H1 (cell line): ENCODE results near the gene PNLIPRP1. TPM values are rescaled to one million over a fixed set of nuclear protein-coding genes. Genes with fewer than 3 reads are reported as not detected.

Source experiments
- CTCF ChIA-PET: fragments of 300-600 bp; sonication (Branson Sonifier 250); formaldehyde crosslinking; loops from one replicate; lab custom pipeline; 2021; ENCODE audit not compliant: partially characterized antibody; lab: Charles Lee
- POLR2A ChIA-PET: fragments of 300-600 bp; sonication (Branson Sonifier 250); formaldehyde crosslinking; loops from one replicate; lab custom pipeline; 2021; ENCODE audit warnings: inconsistent platforms; ENCODE audit not compliant: partially characterized antibody; lab: Charles Lee
- DNase-seq, 2 experiments: peaks; one replicate each; pipeline versions ENCODE4 v3.0.0 to v3.0.0-alpha.2; 2010 to 2022; ENCODE audit warnings: low spot score in 2 of 2, low read depth in 1 of 2, mixed read lengths in 1 of 2
- FAIRE-seq: peaks from 2 replicates; lab custom pipeline; 2011; peaks lifted over from hg19 to GRCh38; lab: Jason Lieb, UNC
- H2AFZ ChIP-seq: 2 replicates; pipeline ENCODE4 v1.8.1; 2012; ENCODE audit warnings: low read length, inconsistent platforms
- H2AK5ac ChIP-seq: 2 replicates; pipeline ENCODE4 v1.6.1; 2013; ENCODE audit warnings: low read depth, low read length
- H2BK120ac ChIP-seq: replicated peaks from 2 replicates; pipeline ENCODE3; 2013; ENCODE audit warnings: low read depth, low read length, inconsistent platforms
- H2BK12ac ChIP-seq: 2 replicates; pipeline ENCODE4 v1.6.1; 2013; ENCODE audit warnings: low read depth, low read length
- H2BK15ac ChIP-seq: 2 replicates; pipeline ENCODE4 v1.6.1; 2013; ENCODE audit warnings: low read length
- H2BK20ac ChIP-seq: 2 replicates; pipeline ENCODE4 v1.6.1; 2013; ENCODE audit warnings: low read length
- H2BK5ac ChIP-seq: 2 replicates; pipeline ENCODE4 v1.6.1; 2013; ENCODE audit warnings: low read depth, low read length
- H3K14ac ChIP-seq: 2 replicates; pipeline ENCODE4 v1.6.1; 2013; ENCODE audit warnings: inconsistent platforms; ENCODE audit not compliant: insufficient read length
- H3K18ac ChIP-seq: 2 replicates; pipeline ENCODE4 v1.6.1; 2013; ENCODE audit warnings: low read length; ENCODE audit errors: extremely low read depth
- H3K23ac ChIP-seq: 2 replicates; pipeline ENCODE4 v1.6.1; 2013; ENCODE audit warnings: inconsistent platforms; ENCODE audit not compliant: insufficient read length
- H3K23me2 ChIP-seq: 2 replicates; pipeline ENCODE4 v1.6.1; 2013; ENCODE audit warnings: low read depth, low read length
- H3K27ac ChIP-seq: 2 replicates; pipeline ENCODE4 v1.6.1; 2011; ENCODE audit warnings: low read depth, low read length, inconsistent platforms
- H3K27me3 ChIP-seq, 4 experiments: replicated peaks in 1 of 4; 1 replicate in 1 of 4; 2 replicates in 3 of 4; pipeline versions ENCODE4 v1.6.1 to v1.8.1; 2011 to 2013; ENCODE audit warnings: low read length in 3 of 4, mild to moderate bottlenecking in 3 of 4, inconsistent platforms in 2 of 4, mixed read lengths in 2 of 4, moderate library complexity in 1 of 4; ENCODE audit not compliant: control insufficient read depth in 3 of 4, insufficient read depth in 3 of 4; ENCODE audit errors: extremely low read depth in 1 of 4
- H3K36me3 ChIP-seq, 4 experiments: 2 replicates each; pipeline versions ENCODE4 v1.6.1 to v1.8.1; 2011 to 2013; ENCODE audit warnings: mild to moderate bottlenecking in 4 of 4, low read length in 3 of 4, moderate library complexity in 2 of 4, control low read depth in 1 of 4, inconsistent platforms in 1 of 4; ENCODE audit not compliant: insufficient read depth in 4 of 4, control insufficient read depth in 2 of 4
- H3K4ac ChIP-seq: replicated peaks from 2 replicates; pipeline ENCODE3; 2013; ENCODE audit warnings: low read length, low read depth, mixed read lengths, inconsistent platforms; ENCODE audit not compliant: insufficient read length
- H3K4me1 ChIP-seq, 4 experiments: replicated peaks in 1 of 4; 1 replicate in 1 of 4; 2 replicates in 3 of 4; pipeline versions ENCODE4 v1.6.1 to v1.8.1; 2011 to 2013; ENCODE audit warnings: low read length in 3 of 4, inconsistent platforms in 2 of 4, mixed read lengths in 1 of 4; ENCODE audit not compliant: insufficient read depth in 4 of 4, control insufficient read depth in 3 of 4
- H3K4me2 ChIP-seq, 2 experiments: 2 replicates each; pipeline versions ENCODE4 v1.6.1 to v1.8.1; 2011 to 2013; ENCODE audit warnings: low read depth in 2 of 2, low read length in 2 of 2, control low read depth in 1 of 2, inconsistent platforms in 1 of 2, mild to moderate bottlenecking in 1 of 2; ENCODE audit not compliant: insufficient read depth in 1 of 2
- H3K4me3 ChIP-seq, 4 experiments: fragments of 200-600, 300-600 bp in 1 of 4; sonication (generic), shearing (Covaris generic), sonication (Bioruptor Twin) in 1 of 4; 2 replicates each; pipeline versions ENCODE4 v1.5.1 to v1.8.1; 2011 to 2016; ENCODE audit warnings: low read length in 4 of 4, low read depth in 3 of 4, control low read depth in 2 of 4, inconsistent platforms in 2 of 4, mild to moderate bottlenecking in 2 of 4, mixed read lengths in 1 of 4, moderate library complexity in 1 of 4; ENCODE audit not compliant: insufficient read depth in 2 of 4; ENCODE audit errors: extremely low read depth in 1 of 4
- H3K56ac ChIP-seq: replicated peaks from 2 replicates; pipeline ENCODE3; 2013; ENCODE audit warnings: low read depth, mild to moderate bottlenecking, mixed read lengths, low read length, inconsistent platforms; ENCODE audit not compliant: insufficient read length
- H3K79me1 ChIP-seq: 2 replicates; pipeline ENCODE4 v1.6.1; 2013; ENCODE audit warnings: low read depth, low read length, control low read depth
- H3K79me2 ChIP-seq, 2 experiments: 2 replicates each; pipeline versions ENCODE4 v1.6.1 to v1.8.1; 2012 to 2013; ENCODE audit warnings: low read length in 2 of 2, mild to moderate bottlenecking in 2 of 2, inconsistent platforms in 1 of 2; ENCODE audit not compliant: insufficient read depth in 2 of 2, control insufficient read depth in 1 of 2
- H3K9ac ChIP-seq, 4 experiments: replicated peaks in 1 of 4; 1 replicate in 1 of 4; 2 replicates in 3 of 4; pipeline versions ENCODE4 v1.6.1 to v1.8.1; 2011 to 2013; ENCODE audit warnings: low read depth in 3 of 4, low read length in 3 of 4, control low read depth in 2 of 4, mild to moderate bottlenecking in 2 of 4, moderate library complexity in 2 of 4, inconsistent platforms in 1 of 4; ENCODE audit errors: extremely low read depth in 1 of 4
- H3K9me3 ChIP-seq, 2 experiments: 2 replicates each; pipeline versions ENCODE4 v1.6.1 to v1.8.1; 2012 to 2013; ENCODE audit warnings: mild to moderate bottlenecking in 2 of 2, moderate library complexity in 2 of 2, control low read depth in 1 of 2, inconsistent platforms in 1 of 2, low read depth in 1 of 2, low read length in 1 of 2, mixed read lengths in 1 of 2; ENCODE audit not compliant: insufficient read depth in 2 of 2
- H4K20me1 ChIP-seq, 2 experiments: replicated peaks in 1 of 2; 2 replicates each; pipeline versions ENCODE3 to v1.8.1; 2011 to 2013; ENCODE audit warnings: inconsistent platforms in 2 of 2, low read length in 2 of 2, mild to moderate bottlenecking in 1 of 2; ENCODE audit not compliant: insufficient read depth in 2 of 2, control insufficient read depth in 1 of 2
- H4K5ac ChIP-seq: 2 replicates; pipeline ENCODE4 v1.6.1; 2013; ENCODE audit warnings: low read length, low read depth, mixed read lengths, inconsistent platforms; ENCODE audit not compliant: insufficient read length
- H4K8ac ChIP-seq: 2 replicates; pipeline ENCODE4 v1.8.0; 2013; ENCODE audit warnings: mild to moderate bottlenecking, moderate library complexity, low read length, inconsistent platforms; ENCODE audit not compliant: insufficient read depth; ENCODE audit errors: extremely low read depth
- H4K91ac ChIP-seq: replicated peaks from 2 replicates; pipeline ENCODE3; 2013; ENCODE audit warnings: low read length, mixed read lengths, inconsistent platforms; ENCODE audit not compliant: insufficient read length
- CHD2 ChIP-seq: IDR thresholded peaks from 2 replicates; pipeline ENCODE4 v1.6.1; 2012; ENCODE audit warnings: low read length, improper control_type of control experiment
- EP300 ChIP-seq, 2 experiments: IDR thresholded peaks; 1 replicate in 1 of 2; 2 replicates in 1 of 2; pipeline ENCODE4 v1.6.1; 2011 to 2012; ENCODE audit warnings: low read depth in 2 of 2, low read length in 2 of 2, mild to moderate bottlenecking in 2 of 2, borderline replicate concordance in 1 of 2, inconsistent platforms in 1 of 2, moderate library complexity in 1 of 2
- GABPA ChIP-seq: IDR thresholded peaks from 2 replicates; pipeline ENCODE4 v1.6.1; 2011; ENCODE audit warnings: mild to moderate bottlenecking, low read length, moderate library complexity, borderline replicate concordance; ENCODE audit not compliant: insufficient read depth
- JUN ChIP-seq: IDR thresholded peaks from 2 replicates; pipeline ENCODE4 v1.6.1; 2011; ENCODE audit warnings: low read depth, mild to moderate bottlenecking, improper control_type of control experiment, low read length
- MAFK ChIP-seq: IDR thresholded peaks from 2 replicates; pipeline ENCODE4 v1.6.1; 2012; ENCODE audit warnings: low read depth, mild to moderate bottlenecking, improper control_type of control experiment, low read length
- SAP30 ChIP-seq: fragments of 300-600 bp; sonication (generic); IDR thresholded peaks from 2 replicates; pipeline ENCODE4 v1.7.1; 2012; ENCODE audit warnings: low read length, moderate library complexity, mild to moderate bottlenecking, inconsistent platforms; ENCODE audit not compliant: insufficient read depth, insufficient replicate concordance
- SP1 ChIP-seq: IDR thresholded peaks from 2 replicates; pipeline ENCODE4 v1.6.1; 2011; ENCODE audit warnings: low read depth, low read length
- SUZ12 ChIP-seq: fragments of 200-600 bp; sonication (generic); IDR thresholded peaks from 2 replicates; pipeline ENCODE4 v1.6.1; 2012; ENCODE audit warnings: mild to moderate bottlenecking, inconsistent platforms, low read length, moderate library complexity, mixed read lengths
- TAF7 ChIP-seq: optimal IDR thresholded peaks from 2 replicates; pipeline ENCODE3; 2011; ENCODE audit warnings: low read depth, mild to moderate bottlenecking, inconsistent platforms, low read length, moderate library complexity, borderline replicate concordance
- TCF12 ChIP-seq: IDR thresholded peaks from 2 replicates; pipeline ENCODE4 v1.6.1; 2011; ENCODE audit warnings: low read depth, mild to moderate bottlenecking, low read length
- YY1 ChIP-seq: IDR thresholded peaks from 2 replicates; pipeline ENCODE4 v1.6.1; 2011; ENCODE audit warnings: low read depth, mild to moderate bottlenecking, low read length
- WGBS, 2 experiments: shearing (Covaris generic) in 1 of 2; methylation state at CpG; one replicate each; pipeline versions ENCODE4 v1.1.6 to v1.1.7; 2013 to 2015; ENCODE audit warnings: low lambda C conversion rate in 2 of 2, mixed read lengths in 2 of 2, inconsistent platforms in 1 of 2, low coverage in 1 of 2, missing lambda C conversion rate in 1 of 2; ENCODE audit not compliant: insufficient replicate concordance in 2 of 2, insufficient coverage in 1 of 2, insufficient read length in 1 of 2; ENCODE audit errors: extremely low coverage in 1 of 2, missing lambda C conversion rate in 1 of 2; 5-methylcytosine and 5-hydroxymethylcytosine counted together
- polyA plus RNA-seq, 7 experiments: library from polyadenylated mRNA; depleted of rRNA in 3 of 7; stranded (reverse) in 5 of 7; unstranded in 2 of 7; fragments of >200 nt in 5 of 7; fragments of 200-250 nt in 2 of 7; gene quantifications; 1 replicate in 5 of 7; 2 replicates in 1 of 7; 4 replicates in 1 of 7; pipeline versions ENCODE4 v1.2.1 to v1.2.3, GENCODE V29; 2011 to 2013; ENCODE audit warnings: missing spikeins in 2 of 7, mixed read lengths in 2 of 7
- total RNA-seq: library from RNA; stranded (reverse); fragmentation: NEBNext Ultra II Directional; extraction: Animal tissue kit (Norgen Biotek cat#: 25700); gene quantifications from 2 replicates; pipeline ENCODE4 v1.2.1, GENCODE V29; 2021

PNLIPRP1 gene
- total and polyA plus RNA-seq, 2 of the 8 experiments (the other 6 are each of a cell fraction or from before 2014, with no cell fraction given): not detected

GRCh38 chr10:116620423-116621400 is 30.0 kb downstream of the PNLIPRP1 start, which contains the start of gene PNLIPRP2:
TSS of gene PNLIPRP2 (plus strand) at chr10:116620953.
- no peaks in the 10 kb centered on the region for H3K9me3 ChIP-seq
- H3K36me3 ChIP-seq: no peaks in the 10 kb centered on the region
- H3K56ac ChIP-seq: no peak within 1 kb of the TSS
- H3K79me2 ChIP-seq: no peaks in the 10 kb centered on the region
- no peak within 1 kb of the TSS for H3K27ac ChIP-seq
- no peaks in the 10 kb centered on the region for H3K27me3 ChIP-seq
- H4K8ac ChIP-seq: peak within 1 kb of the TSS; percentile 75; the same call in 1 of the 2 replicates
- no peak within 1 kb of the TSS for H4K91ac ChIP-seq
- H3K79me1 ChIP-seq: no peaks in the 10 kb centered on the region
- CTCF ChIA-PET: interaction anchor here (0.6 kb wide), 1 partner anchor 172 kb away, joined by 3 read pairs; no protein-coding TSS in a partner anchor
- no peak within 1 kb of the TSS for H3K4me2 ChIP-seq
- POLR2A ChIA-PET: no interaction called here
- no peak within 1 kb of the TSS for H3K18ac ChIP-seq
- no peaks in the 10 kb centered on the region for H4K20me1 ChIP-seq
- H3K4ac ChIP-seq: no peak within 1 kb of the TSS
- H2BK120ac ChIP-seq: no peak within 1 kb of the TSS
- no peak within 1 kb of the TSS for H3K14ac ChIP-seq
- FAIRE-seq (no peak), DNase-seq (no peak)
- no peaks in the 10 kb centered on the region for H3K23me2 ChIP-seq
- no peaks in the 10 kb centered on the region; a peak in 1 of 7 replicates for H3K4me1 ChIP-seq
- no peak within 1 kb of the TSS for H2BK15ac ChIP-seq
- H3K23ac ChIP-seq: no peak within 1 kb of the TSS
- 83% methylated on average over 20 of the region's 20 CpGs; no CpG with 5 or more reads in 1 of the 2 experiments for WGBS, 2 experiments
- no peak within 1 kb of the TSS for H2BK20ac ChIP-seq
- H3K4me3 ChIP-seq: no peak within 1 kb of the TSS
- H2BK12ac ChIP-seq: peak within 1 kb of the TSS; percentile 11; the same call in 1 of the 2 replicates
- H2AK5ac ChIP-seq: no peak within 1 kb of the TSS
- H3K9ac ChIP-seq: no peak within 1 kb of the TSS
- H4K5ac ChIP-seq: no peak within 1 kb of the TSS
- no peak within 1 kb of the TSS for H2AFZ ChIP-seq
- no peak within 1 kb of the TSS for H2BK5ac ChIP-seq
- no peak for TF ChIP-seq EP300 (IDR thresholded peaks at IDR 0.05; ENCODE audit: borderline replicate concordance in 1 of 2, low read depth in 2 of 2, low read length in 2 of 2)
- no peak for TF ChIP-seq TCF12
- TF ChIP-seq TAF7: no peak
- no peak for TF ChIP-seq SP1
- no peak for TF ChIP-seq YY1
- no peak for TF ChIP-seq MAFK
- no peak for TF ChIP-seq GABPA
- no peak for TF ChIP-seq CHD2
- TF ChIP-seq SAP30: no peak
- no peak for TF ChIP-seq SUZ12
- TF ChIP-seq JUN: no peak
